ENCODE data around the gene OGFOD3.
"Not testable (repeated sequence)": the region's sequence is repeated elsewhere in the genome, so short reads cannot be mapped to it uniquely, and the experiment has no call there.

OGFOD3 gene

DNA sequence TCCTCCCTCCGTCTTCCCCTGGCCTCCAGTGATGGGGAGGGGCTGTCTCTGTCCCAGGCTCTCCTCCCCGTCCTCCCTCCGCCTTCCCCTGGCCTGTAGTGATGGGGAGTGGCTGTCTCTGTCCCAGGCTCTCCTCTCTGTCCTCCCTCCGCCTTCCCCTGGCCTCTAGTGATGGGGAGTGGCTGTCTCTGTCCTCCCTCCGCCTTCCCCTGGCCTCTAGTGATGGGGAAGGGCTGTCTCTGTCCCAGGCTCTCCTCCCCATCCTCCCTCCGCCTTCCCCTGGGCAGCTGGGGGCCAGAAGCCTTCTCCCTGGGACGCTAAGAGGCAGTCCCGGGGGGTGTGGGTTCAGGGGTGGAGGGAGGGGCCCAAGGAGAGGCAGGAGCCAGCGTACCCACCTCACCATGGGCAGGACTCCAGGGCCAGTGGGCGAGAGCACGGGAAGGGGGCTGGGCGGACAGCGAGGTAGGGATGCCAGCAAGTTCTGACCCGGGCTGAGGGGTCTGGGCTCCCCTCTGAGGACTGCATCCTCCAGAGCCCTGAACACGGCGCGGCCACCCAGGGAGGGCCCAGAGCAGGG, 32.0 kb downstream of the OGFOD3 start:
- no peak for DNase-seq

DNA sequence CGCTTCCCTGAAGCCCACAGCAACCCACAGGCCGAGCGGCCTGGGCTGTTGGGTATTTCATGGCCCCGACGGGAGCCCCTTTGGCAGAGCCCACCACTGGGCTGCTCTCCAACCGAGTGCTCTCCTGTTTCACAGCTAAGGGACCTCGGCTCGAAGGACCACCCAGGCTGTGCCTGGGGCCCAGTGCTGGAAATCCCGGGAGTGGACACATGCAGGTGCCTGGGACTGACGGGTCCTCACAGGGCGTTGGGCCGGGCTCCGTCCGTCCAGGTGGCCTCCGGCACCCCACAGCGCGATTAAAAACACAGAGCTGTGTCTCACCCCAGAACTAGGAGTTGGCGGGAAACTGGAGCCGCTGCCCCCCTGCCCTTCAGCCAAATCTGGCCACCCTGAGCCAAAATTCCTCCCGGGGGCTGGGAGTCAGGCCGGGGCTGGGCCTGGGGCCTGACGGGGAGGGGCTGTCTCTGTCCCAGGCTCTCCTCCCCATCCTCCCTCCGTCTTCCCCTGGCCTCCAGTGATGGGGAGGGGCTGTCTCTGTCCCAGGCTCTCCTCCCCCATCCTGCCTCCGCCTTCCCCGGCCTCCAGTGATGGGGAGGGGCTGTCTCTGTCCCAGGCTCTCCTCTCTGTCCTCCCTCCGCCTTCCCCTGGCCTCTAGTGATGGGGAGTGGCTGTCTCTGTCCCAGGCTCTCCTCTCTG, 32.7 kb downstream of the OGFOD3 start:
- no peak for DNase-seq

GRCh38 chr17:82384730-82385481, 33.5 kb downstream of the OGFOD3 start:
- DNase-seq = no peak

GRCh38 chr17:82384051-82384729, 34.2 kb downstream of the OGFOD3 start:
- no peak for DNase-seq

DNA sequence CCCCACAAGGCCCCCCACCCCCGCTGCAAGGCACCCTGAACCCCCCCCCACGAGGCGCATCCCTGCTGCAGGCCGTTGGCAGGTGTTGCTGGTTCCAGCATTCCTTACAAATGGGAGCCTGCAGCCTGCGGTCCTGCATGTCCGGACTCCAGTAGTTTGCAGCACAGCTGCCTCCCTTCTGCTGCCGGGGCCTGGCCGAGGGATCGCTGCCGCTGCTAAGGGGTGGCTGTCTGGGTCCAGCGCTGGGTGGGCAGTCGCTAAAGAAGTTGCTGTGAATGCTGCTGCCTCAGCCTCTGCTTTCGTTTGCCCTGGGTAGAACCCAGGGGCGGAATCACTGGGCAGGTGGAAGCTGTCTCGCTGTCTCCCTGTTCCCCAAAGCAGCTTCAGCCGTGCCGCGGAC, 35.0 kb downstream of the OGFOD3 start:
- DNase-seq = no peak

GRCh38 chr17:82382933-82383255, 35.5 kb downstream of the OGFOD3 start:
- no peak for DNase-seq

DNA sequence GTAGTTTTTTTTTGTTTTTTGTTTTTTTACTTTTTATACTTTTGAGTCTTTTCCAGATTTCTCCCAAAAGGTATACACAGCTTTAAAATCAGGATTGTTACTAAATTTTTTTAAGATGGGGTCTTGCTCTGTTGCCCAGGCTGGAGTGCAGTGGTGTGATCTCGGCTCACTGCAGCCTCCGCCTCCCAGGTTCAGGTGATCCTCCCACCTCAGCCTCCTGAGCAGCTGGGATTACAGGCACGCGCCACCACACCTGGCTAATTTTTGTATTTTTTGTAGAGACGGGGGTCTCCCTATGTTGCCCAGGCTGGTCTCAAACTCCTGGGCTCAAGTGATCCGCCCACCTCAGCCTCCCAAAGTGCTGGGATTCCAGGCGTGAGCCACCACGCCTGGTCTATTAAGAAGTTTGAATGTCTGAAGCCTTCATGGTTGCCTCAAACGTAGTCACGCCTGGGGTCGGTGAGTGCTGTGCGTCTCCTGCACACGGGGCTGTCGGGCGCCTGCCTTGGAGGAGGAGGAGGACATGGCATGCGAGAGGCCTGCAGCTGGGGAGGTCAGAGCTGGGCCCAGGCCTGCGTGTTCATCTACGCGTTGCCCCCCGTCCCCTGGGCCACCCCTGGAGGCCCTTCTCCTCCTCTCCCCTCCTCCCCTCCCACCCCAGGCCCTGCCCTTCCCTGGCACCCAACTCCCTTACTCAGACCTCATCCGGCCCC, 36.0 kb downstream of the OGFOD3 start:
- not testable (repeated sequence) for DNase-seq

DNA sequence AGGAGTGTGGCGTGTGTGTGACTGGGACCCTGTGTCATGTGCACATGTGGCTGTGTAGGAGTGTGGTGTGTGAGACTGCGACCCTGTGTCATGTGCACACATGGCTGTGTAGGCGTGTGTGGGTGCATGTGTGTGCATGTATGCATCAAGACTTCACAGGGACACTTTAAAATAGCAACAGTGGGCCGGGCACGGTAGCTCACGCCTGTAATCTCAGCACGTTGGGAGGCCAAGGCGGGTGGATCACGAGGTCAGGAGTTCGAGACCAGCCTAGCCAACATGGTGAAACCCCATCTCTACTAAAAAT, 36.7 kb downstream of the OGFOD3 start:
- not testable (repeated sequence) for DNase-seq

- no peak for DNase-seq
These were observed 37.3 kb downstream of the OGFOD3 start for GRCh38 chr17:82380860-82381702.

DNA sequence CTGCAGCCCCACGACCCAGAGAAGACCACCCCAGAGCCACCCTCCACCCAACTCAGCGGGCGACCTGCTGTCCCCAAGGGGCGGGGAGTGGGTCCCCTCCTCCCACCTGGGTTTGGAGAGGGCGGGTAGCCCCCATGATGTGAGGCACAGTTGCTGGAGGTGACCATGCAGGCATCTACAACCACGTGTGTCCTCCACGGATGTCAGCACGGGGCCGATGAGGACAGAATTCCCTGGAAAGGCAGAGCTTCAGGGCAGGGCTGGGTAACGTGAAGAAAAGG, 39.7 kb downstream of the OGFOD3 start:
- DNase-seq = no peak

DNA sequence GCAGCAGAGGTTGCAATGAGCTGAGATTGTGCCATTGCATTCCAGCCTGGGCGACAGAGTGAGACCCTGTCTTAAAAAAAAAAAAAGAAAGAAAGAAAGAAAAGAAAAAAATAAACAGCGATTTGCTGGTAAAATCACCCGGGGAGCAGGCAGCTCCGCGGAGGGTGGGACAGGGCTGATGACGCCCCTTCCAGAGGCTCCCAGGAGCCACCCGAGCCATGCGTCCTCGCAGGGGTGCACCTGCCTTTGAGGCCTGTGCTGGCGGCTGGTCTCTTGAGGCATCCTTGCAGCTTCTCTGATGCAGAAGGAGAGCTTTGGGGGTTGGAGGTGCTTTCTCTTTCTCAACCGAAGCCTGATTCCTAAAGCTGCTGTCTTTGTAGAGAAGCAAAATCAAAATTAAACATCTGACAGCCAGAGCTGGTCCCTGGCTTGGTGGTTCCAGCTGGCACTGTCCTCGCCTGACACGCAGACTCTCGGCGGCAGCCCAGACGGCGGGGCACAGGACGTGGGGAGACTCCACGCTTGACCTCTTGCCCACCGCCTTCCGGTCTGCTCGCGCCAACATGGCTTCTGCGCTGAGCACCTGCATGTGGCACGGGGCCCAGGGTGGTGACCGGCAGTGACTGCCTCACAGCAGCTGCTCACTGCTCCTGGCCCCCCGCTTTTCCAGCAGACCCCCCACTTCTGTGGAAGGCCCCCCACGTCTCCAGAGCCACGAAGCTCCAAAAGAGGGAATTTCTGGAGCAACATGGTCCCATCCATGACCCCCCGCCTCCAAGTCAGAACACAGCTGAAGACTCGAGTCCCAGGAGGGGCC, 40.3 kb downstream of the OGFOD3 start:
- no peak for DNase-seq

- not testable (repeated sequence) for DNase-seq
These were observed 41.1 kb downstream of the OGFOD3 start for GRCh38 chr17:82377294-82377693.

DNA sequence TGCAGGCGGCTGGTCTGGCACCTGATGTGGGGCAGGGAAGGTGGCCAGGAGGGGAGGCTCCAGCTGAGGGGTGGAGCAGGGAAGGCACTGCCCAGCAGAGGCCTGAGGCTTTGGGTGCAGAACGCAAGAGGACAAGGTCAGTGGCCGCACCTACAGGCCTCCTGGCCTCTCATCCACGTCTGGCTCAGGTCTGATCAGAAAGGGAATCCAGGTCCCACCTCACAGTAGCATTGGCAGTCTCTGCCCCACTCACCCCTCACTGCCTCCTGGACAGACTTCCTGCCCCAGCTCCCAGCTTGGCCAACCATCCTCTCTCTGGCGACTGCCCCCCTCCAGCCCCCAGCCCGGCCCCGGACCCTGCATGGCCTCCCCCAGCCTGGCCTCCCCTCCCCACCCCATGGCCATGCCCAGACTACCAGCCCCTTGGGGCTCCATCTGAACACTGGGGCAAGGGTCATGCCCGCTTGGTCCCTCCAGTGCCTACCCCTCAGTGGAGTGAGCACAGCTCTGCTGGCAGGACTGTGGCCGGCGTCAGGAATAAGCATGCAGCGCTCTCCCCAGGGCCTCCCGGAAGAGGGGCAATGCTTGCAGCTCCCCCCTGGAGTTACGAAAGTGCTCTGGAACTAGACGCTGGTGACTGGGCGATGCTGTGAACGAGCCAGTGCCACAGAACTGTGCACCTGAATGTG, 42.2 kb downstream of the OGFOD3 start:
- no peak for DNase-seq

DNA sequence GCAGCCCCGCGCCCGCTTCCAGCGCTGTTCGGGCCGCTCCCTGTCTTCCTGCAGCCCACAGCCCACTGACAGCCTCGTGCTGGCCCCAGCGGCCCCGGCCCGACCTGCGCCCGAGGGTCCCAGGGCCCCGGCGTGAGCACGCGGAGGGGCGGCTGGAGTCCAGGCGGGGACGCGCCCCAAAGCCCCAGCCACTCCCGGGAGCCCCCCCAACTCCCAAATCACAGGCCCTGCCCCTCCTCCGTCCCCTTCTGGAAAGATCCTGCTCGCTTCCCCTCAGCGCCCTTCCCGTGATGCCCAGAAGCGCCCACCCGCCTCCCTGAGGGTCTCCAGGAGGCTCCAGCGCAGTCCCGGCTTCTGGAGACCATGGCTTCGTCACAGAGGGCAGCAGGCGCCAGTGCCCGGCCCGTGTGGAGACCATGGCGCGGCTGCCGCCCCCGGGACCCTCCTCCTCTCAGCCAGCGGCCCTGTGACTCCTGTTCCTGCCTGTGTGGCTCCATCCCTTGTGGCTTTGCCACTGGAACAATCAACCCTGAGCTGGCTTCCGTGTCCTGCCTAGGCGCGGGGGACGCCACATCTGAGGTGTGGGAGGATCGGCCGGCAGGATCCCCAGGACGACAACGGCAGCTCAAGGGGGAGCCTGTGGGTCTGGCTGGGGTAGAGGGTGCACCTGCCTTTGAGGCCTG, 42.9 kb downstream of the OGFOD3 start:
- DNase-seq = no peak

DNA sequence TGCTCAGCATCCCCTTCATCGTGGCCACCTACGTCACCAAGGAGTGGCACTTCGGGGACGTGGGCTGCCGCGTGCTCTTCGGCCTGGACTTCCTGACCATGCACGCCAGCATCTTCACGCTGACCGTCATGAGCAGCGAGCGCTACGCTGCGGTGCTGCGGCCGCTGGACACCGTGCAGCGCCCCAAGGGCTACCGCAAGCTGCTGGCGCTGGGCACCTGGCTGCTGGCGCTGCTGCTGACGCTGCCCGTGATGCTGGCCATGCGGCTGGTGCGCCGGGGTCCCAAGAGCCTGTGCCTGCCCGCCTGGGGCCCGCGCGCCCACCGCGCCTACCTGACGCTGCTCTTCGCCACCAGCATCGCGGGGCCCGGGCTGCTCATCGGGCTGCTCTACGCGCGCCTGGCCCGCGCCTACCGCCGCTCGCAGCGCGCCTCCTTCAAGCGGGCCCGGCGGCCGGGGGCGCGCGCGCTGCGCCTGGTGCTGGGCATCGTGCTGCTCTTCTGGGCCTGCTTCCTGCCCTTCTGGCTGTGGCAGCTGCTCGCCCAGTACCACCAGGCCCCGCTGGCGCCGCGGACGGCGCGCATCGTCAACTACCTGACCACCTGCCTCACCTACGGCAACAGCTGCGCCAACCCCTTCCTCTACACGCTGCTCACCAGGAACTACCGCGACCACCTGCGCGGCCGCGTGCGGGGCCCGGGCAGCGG, 43.6 kb downstream of the OGFOD3 start:
- DNase-seq = no peak

DNA sequence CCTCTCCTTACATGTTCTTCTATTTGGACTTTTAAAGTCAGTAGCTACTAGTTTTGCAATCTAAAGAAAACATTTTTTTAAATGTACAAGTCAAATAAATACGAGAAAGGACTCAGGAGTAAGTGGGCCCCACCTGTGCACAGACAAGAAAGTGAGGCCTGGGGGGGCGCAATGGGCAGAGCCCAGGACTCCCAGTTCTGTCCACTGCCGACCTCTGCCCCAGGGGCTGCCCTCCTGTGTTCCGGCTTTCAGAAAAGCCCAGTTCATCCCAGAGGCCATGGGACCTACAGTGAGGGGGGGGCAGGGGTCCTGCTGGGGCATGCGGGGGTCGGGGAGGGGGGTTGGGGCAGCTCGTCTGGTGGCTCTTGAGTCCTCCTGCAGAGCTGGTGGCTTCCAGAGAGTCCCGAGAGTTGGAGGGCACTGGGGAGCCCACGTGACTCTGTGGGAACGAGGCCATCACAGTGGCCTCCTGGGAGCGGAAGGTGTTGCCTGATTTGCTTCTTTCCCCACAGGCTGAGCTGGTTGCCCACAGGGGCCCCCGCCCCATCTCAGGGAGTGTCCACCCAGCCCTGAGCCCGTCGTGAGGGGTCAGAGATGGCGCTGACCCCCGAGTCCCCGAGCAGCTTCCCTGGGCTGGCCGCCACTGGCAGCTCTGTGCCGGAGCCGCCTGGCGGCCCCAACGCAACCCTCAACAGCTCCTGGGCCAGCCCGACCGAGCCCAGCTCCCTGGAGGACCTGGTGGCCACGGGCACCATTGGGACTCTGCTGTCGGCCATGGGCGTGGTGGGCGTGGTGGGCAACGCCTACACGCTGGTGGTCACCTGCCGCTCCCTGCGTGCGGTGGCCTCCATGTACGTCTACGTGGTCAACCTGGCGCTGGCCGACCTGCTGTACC, 44.4 kb downstream of the OGFOD3 start:
- no peak for DNase-seq

- not testable (repeated sequence) for DNase-seq
These were observed 45.3 kb downstream of the OGFOD3 start for GRCh38 chr17:82373072-82373452.

- no peak for DNase-seq
These were observed 45.9 kb downstream of the OGFOD3 start for GRCh38 chr17:82372249-82373071.
